WI38 (cell line): ENCODE data around the gene FTSJ3.
"Not testable (repeated sequence)": the region's sequence is repeated elsewhere in the genome, so short reads cannot be mapped to it uniquely, and the experiment has no call there.

Experiments used
- H3K4me3 ChIP-seq: 2 replicates; pipeline ENCODE4 v1.5.1; 2011; ENCODE audit warnings: low read depth, mild to moderate bottlenecking, control low read depth, low read length
- CTCF ChIP-seq: IDR thresholded peaks from 2 replicates; pipeline ENCODE4 v1.5.1; 2012; ENCODE audit warnings: low read depth, mild to moderate bottlenecking, control low read depth, low read length

FTSJ3 gene

GRCh38 chr17:63804328-63804727 is 23.1 kb downstream of the FTSJ3 start:
- no peak for TF ChIP-seq CTCF
- H3K4me3 ChIP-seq = no peak overlapping the region

GRCh38 chr17:63800783-63801182 is 26.7 kb downstream of the FTSJ3 start:
- no peak overlapping the region for H3K4me3 ChIP-seq
- TF ChIP-seq CTCF = no peak

- TF ChIP-seq CTCF = no peak
- H3K4me3 ChIP-seq = no peak overlapping the region
Observed at GRCh38 chr17:63798572-63799106, 28.8 kb downstream of the FTSJ3 start.

GRCh38 chr17:63796375-63796774 is 31.1 kb downstream of the FTSJ3 start:
- not testable (repeated sequence) for H3K4me3 ChIP-seq

GRCh38 chr17:63792055-63792729 is 35.3 kb downstream of the FTSJ3 start:
- TF ChIP-seq CTCF = no peak

GRCh38 chr17:63790057-63790456 is 37.4 kb downstream of the FTSJ3 start:
- TF ChIP-seq CTCF = no peak
- H3K4me3 ChIP-seq = no peak overlapping the region

More at GRCh38 chr17:63792055-63792729, 35.3 kb downstream of the FTSJ3 start:
- H3K4me3 ChIP-seq = no peak overlapping the region

GRCh38 chr17:63786971-63787711 is 40.3 kb downstream of the FTSJ3 start:
- no peak overlapping the region for H3K4me3 ChIP-seq
- TF ChIP-seq CTCF = no peak
